Measurements from ENCODE around the gene UMODL1. TPM values are rescaled to one million over a fixed set of nuclear protein-coding genes. Genes with fewer than 3 reads are reported as not detected.

UMODL1 gene
- total and polyA plus RNA-seq, 2 of the 13 experiments (the other 11 are each of a cell fraction or from before 2014, with no cell fraction given), result not detected

GRCh38 chr21:42122808-42123207 is 51.7 kb downstream of the UMODL1 start:
- no peak overlapping the region for H3K4me3 ChIP-seq (replicated peaks in 1 of 3; ENCODE audit: insufficient read depth in 1 of 3, low read depth in 2 of 3, low read length in 3 of 3)
- CTCF ChIA-PET (ENCODE audit: low intra/inter-chr PET ratio, low total read pairs), result no interaction called here
- H3K27ac ChIP-seq (ENCODE audit: extremely low read length, insufficient read depth, low read length), result no peak overlapping the region
- WGBS (ENCODE audit: low lambda C conversion rate), result 31% methylated on average over 5 of the region's 13 CpGs
- H3K36me3 ChIP-seq (replicated peaks in 1 of 2; ENCODE audit: control insufficient read depth in 1 of 2, insufficient read depth in 2 of 2, low read length in 2 of 2), result no peaks in the 10 kb centered on the region
- DNase-seq (ENCODE audit: low spot score) (no peak), FAIRE-seq (no peak), ATAC-seq (no peak)
- peaks cover 0 to 29% of the 10 kb centered on the region in 2 experiments; a peak in 2 of 5 replicates for H3K27me3 ChIP-seq (ENCODE audit: control insufficient read depth in 1 of 2, insufficient read depth in 2 of 2, low read length in 2 of 2)
- H3K79me2 ChIP-seq (ENCODE audit: insufficient read depth, low read length), result no peaks in the 10 kb centered on the region
- no peak overlapping the region for H3K9ac ChIP-seq (ENCODE audit: insufficient read depth, low read depth, low read length)
- in situ Hi-C loops (cut with HindIII; ENCODE audit: extremely low pct_ligation_motif_present, low pct_unique_long_range_greater_than_20kb) (loop anchor here (25.0 kb wide), 1 partner anchor 511 kb away; no protein-coding TSS in a partner anchor), intact Hi-C loops (cut with micrococcal nuclease; ENCODE audit: unreplicated experiment) (no loop called here)
- H2AFZ ChIP-seq (ENCODE audit: low read length), result no peak overlapping the region
- H4K20me1 ChIP-seq (ENCODE audit: insufficient read depth, low read length), result no peaks in the 10 kb centered on the region
- no TSS peak for BruUV-seq (replicated peaks)
- H3K9me3 ChIP-seq (ENCODE audit: low read length), result no peaks in the 10 kb centered on the region
- peaks cover 64% of the 10 kb centered on the region for H3K4me1 ChIP-seq (ENCODE audit: insufficient read depth, low read length)
- POLR2A ChIA-PET, result no interaction called here
- H3K4me2 ChIP-seq (ENCODE audit: low read depth, low read length), result peak overlapping the region; percentile 30; the same call in 1 of the 2 replicates
- no peak for TF ChIP-seq ZFP82 (CRISPR knock-in tag; IDR thresholded peaks at IDR 0.05; ENCODE audit: borderline replicate concordance)
- no peak for TF ChIP-seq SALL2 (CRISPR knock-in tag; IDR thresholded peaks at IDR 0.05)
- TF ChIP-seq ZNF775 (CRISPR knock-in tag; IDR thresholded peaks at IDR 0.05; ENCODE audit: borderline replicate concordance), result no peak
- TF ChIP-seq ZNF766 (CRISPR knock-in tag; IDR thresholded peaks at IDR 0.05; ENCODE audit: borderline replicate concordance), result no peak
- TF ChIP-seq KDM2A (CRISPR knock-in tag; IDR thresholded peaks at IDR 0.05; ENCODE audit: borderline replicate concordance, low read depth), result no peak
- TF ChIP-seq GRHL1 (CRISPR knock-in tag; conservative IDR thresholded peaks at IDR 0.05), result no peak
- no peak for TF ChIP-seq ARID5B (CRISPR knock-in tag; IDR thresholded peaks at IDR 0.05)
- no peak for TF ChIP-seq CBFB (CRISPR knock-in tag; IDR thresholded peaks at IDR 0.05)
- TF ChIP-seq REXO4 (CRISPR knock-in tag; IDR thresholded peaks at IDR 0.05; ENCODE audit: borderline replicate concordance), result no peak
- no peak for TF ChIP-seq SPEN (CRISPR knock-in tag; IDR thresholded peaks at IDR 0.05; ENCODE audit: low read depth)
- no peak for TF ChIP-seq MBD4 (IDR thresholded peaks at IDR 0.05; ENCODE audit: borderline replicate concordance, low read length)
- TF ChIP-seq SP1 (IDR thresholded peaks at IDR 0.05), result no peak
- no peak for TF ChIP-seq SP1 (CRISPR knock-in tag; IDR thresholded peaks at IDR 0.05)
- TF ChIP-seq MEF2D (CRISPR knock-in tag; IDR thresholded peaks at IDR 0.05), result no peak
- no peak for TF ChIP-seq TBL1XR1 (IDR thresholded peaks at IDR 0.05; ENCODE audit: borderline replicate concordance, low read length, partially characterized antibody)
